ENCODE data around the gene L1CAM.

DNA sequence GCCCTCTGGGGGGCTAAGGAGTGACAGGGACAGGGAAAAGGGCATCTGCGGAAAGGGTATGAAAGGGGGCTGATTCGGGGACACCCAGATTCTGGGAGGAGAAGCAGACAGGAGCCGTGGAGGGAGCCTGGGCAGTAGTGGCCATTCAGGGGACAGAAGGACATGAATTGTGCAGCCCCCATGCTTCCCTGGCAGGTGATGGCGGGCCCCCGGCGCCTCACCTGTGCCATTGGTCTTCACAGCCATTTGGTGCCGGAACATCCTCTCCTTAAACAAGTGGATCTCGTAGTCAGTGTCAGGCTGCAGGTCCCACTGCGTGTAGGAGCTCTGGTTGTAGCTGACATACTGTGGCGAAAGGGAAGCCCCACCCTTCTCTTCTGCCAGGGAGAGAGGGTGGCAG is 21.9 kb downstream of the L1CAM start:
- TF ChIP-seq EZH2 (IDR thresholded peaks at IDR 0.05; ENCODE audit: low read depth, low read length, severe bottlenecking) (no peak), KDM1A (IDR thresholded peaks at IDR 0.05; ENCODE audit: borderline replicate concordance, low read length) (no peak), POLR2A (IDR thresholded peaks at IDR 0.05; ENCODE audit: control extremely low read depth in 1 of 2, low read depth in 2 of 2, low read length in 2 of 2) (no peak), BRCA1 (IDR thresholded peaks at IDR 0.05; ENCODE audit: low read depth, low read length) (no peak), GTF2F1 (IDR thresholded peaks at IDR 0.05; ENCODE audit: borderline replicate concordance, low read depth, low read length) (no peak), ASH2L (IDR thresholded peaks at IDR 0.05; ENCODE audit: low read length) (no peak), HDAC2 (IDR thresholded peaks at IDR 0.05; ENCODE audit: borderline replicate concordance in 1 of 2, low read depth in 2 of 2, low read length in 2 of 2) (no peak), YY1 (IDR thresholded peaks at IDR 0.05; ENCODE audit: low read depth, low read length) (no peak), TEAD4 (IDR thresholded peaks at IDR 0.05; ENCODE audit: low read depth, low read length) (no peak), MAFK (IDR thresholded peaks at IDR 0.05; ENCODE audit: low read depth, low read length) (no peak), RXRA (IDR thresholded peaks at IDR 0.05; ENCODE audit: insufficient read depth, low read depth, low read length) (no peak)
- TF ChIP-seq, protein P1, sequence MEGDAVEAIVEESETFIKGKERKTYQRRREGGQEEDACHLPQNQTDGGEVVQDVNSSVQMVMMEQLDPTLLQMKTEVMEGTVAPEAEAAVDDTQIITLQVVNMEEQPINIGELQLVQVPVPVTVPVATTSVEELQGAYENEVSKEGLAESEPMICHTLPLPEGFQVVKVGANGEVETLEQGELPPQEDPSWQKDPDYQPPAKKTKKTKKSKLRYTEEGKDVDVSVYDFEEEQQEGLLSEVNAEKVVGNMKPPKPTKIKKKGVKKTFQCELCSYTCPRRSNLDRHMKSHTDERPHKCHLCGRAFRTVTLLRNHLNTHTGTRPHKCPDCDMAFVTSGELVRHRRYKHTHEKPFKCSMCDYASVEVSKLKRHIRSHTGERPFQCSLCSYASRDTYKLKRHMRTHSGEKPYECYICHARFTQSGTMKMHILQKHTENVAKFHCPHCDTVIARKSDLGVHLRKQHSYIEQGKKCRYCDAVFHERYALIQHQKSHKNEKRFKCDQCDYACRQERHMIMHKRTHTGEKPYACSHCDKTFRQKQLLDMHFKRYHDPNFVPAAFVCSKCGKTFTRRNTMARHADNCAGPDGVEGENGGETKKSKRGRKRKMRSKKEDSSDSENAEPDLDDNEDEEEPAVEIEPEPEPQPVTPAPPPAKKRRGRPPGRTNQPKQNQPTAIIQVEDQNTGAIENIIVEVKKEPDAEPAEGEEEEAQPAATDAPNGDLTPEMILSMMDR (IDR thresholded peaks at IDR 0.05; ENCODE audit: control extremely low read depth in 1 of 3, insufficient read depth in 1 of 3, low read depth in 1 of 3, low read length in 3 of 3) = no peak
- TF ChIP-seq, protein P2, sequence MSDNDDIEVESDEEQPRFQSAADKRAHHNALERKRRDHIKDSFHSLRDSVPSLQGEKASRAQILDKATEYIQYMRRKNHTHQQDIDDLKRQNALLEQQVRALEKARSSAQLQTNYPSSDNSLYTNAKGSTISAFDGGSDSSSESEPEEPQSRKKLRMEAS (IDR thresholded peaks at IDR 0.05) = no peak
